ENCODE results near the gene TSNAX. TPM values are rescaled to one million over a fixed set of nuclear protein-coding genes. Genes with fewer than 3 reads are reported as not detected.

The TSNAX gene
- 24.6 and 31.8 TPM in 2 replicates for total RNA-seq

DNA sequence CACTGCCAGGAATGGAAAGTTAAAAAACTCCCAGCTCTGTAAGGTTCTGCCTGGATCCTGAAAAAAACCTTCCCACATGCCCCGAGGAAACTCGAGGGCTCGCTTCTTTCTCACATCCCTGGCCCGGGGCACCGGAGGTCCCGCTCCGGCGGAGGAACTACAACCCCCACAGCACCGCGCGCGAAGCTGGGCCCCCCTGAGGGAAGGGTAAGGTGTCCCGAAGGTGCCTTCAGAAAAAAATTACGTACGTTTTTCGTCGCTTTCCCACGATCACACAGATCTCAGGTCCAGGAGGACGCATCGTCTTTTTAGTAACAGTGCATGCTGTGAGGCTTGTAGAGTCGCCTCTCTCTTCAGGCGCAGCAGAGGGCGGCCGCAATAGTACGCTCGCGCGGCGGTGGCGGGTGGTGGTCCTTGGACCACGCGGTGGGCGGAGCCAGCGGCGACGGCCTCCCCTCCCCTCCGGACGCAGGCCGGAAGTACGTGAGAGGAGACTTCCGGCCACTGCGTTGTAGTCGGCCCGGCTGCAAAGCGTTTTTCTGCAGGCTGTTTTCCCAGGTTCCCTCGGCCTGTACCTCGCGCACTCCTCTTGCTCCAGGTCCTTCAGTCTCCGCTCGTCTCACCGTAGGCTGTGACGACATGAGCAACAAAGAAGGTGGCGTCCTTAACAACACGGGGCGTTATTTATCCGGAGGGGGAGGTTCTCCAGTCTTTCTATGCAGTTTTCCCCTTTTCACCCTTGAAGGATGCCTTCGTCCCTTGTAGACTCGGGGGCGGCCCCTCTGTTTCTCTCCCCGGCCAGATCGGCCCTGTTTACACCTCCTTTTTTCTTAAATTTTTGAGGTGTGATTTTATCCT is at the start of gene TSNAX:
Gene TSNAX (plus strand): TSS at position 498 of the 858 bp plus-strand sequence. CDS start 142 bp downstream, at position 640.

Other genes starting within 250 kb of the TSNAX start
- gene EXOC8, start 190.8 kb upstream of the TSNAX start, total RNA-seq = 7.0 and 11.0 TPM in 2 replicates
- 8.9 and 24.0 TPM in 2 replicates for gene SPRTN, start 190.4 kb upstream of the TSNAX start, total RNA-seq
- gene EGLN1, start 106.4 kb upstream of the TSNAX start, total RNA-seq = 41.2 and 52.0 TPM in 2 replicates
- gene DISC1, start 98.1 kb downstream of the TSNAX start, total RNA-seq = 1.9 and 4.2 TPM in 2 replicates